Measurements from ENCODE around the gene KDM2A.

Gene KDM2A

DNA sequence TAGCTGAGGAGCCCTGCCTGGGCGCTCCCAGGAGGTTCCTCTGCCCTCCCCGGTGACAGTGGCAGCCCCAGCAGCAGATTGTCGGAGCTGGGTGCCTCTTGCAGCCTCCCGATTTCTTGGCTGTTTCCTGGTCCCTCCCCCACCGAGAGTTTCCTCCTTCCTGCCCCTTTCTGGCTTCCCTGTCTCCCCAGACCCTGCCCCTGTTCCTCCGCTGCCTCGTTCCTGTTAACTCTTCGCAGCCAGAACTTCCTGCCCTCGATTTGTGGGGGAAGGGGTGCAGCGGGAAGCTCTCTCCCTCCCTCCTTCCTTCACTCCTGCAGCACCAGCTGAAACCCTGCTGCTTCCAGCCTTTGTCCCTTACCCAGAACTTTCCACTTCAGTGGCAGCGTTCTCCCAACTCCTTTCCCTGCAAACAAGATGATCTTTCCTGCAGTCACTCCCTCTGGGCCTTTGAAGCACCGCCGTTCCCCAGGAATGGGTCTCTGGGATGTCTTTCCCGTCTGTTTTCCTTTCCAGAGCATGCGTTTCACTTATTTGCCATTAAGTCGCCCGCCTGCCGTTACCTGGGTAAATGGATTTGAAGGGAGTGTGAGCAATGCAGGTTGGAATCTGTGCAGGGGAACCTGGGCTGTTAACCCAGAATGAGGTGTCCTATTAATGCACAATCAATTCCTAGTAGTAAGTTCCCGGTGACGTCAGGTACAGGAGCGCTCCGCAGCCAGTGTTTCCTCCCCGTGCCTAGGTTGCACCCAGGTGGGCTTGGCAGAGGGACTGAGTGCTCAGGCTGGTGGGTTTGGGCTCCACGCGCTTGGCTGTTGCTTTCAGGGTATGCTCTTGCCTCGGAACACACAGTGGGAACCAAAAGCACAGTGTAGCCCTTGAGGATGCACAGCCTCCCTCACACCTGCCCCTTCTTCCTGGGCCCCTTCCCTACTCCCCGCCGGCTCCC, 151.5 kb downstream of the KDM2A start:
- DNase-seq (ENCODE audit: low read depth), result peak; percentile 48
- TF ChIP-seq, protein P1, sequence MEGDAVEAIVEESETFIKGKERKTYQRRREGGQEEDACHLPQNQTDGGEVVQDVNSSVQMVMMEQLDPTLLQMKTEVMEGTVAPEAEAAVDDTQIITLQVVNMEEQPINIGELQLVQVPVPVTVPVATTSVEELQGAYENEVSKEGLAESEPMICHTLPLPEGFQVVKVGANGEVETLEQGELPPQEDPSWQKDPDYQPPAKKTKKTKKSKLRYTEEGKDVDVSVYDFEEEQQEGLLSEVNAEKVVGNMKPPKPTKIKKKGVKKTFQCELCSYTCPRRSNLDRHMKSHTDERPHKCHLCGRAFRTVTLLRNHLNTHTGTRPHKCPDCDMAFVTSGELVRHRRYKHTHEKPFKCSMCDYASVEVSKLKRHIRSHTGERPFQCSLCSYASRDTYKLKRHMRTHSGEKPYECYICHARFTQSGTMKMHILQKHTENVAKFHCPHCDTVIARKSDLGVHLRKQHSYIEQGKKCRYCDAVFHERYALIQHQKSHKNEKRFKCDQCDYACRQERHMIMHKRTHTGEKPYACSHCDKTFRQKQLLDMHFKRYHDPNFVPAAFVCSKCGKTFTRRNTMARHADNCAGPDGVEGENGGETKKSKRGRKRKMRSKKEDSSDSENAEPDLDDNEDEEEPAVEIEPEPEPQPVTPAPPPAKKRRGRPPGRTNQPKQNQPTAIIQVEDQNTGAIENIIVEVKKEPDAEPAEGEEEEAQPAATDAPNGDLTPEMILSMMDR (IDR thresholded peaks at IDR 0.05; ENCODE audit: insufficient read depth, low read depth, low read length, missing control alignments), result no peak
- peak overlapping the region; percentile 20 for H3K4me3 ChIP-seq (ENCODE audit: low read length)

DNA sequence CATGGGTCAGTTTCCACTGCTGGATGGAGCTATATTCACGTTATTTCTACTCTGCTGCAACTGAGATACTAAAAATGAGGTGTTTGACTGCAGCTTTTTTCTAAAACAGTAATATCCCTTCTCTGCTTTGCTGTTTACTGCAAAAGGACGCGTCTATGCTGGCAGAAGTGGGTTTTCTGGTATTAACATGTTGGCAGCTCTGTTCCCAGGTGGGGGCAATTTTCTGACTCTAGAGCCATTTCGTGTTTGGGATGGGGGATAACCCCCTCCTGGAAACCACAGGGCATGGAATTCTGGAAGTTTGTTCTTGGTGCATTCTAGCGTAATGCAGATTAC, 152.1 kb downstream of the KDM2A start:
- no peak for DNase-seq (ENCODE audit: low read depth)
- no peak overlapping the region for H3K4me3 ChIP-seq (ENCODE audit: low read length)
- TF ChIP-seq, protein P1 (IDR thresholded peaks at IDR 0.05; ENCODE audit: insufficient read depth, low read depth, low read length, missing control alignments), result no peak

DNA sequence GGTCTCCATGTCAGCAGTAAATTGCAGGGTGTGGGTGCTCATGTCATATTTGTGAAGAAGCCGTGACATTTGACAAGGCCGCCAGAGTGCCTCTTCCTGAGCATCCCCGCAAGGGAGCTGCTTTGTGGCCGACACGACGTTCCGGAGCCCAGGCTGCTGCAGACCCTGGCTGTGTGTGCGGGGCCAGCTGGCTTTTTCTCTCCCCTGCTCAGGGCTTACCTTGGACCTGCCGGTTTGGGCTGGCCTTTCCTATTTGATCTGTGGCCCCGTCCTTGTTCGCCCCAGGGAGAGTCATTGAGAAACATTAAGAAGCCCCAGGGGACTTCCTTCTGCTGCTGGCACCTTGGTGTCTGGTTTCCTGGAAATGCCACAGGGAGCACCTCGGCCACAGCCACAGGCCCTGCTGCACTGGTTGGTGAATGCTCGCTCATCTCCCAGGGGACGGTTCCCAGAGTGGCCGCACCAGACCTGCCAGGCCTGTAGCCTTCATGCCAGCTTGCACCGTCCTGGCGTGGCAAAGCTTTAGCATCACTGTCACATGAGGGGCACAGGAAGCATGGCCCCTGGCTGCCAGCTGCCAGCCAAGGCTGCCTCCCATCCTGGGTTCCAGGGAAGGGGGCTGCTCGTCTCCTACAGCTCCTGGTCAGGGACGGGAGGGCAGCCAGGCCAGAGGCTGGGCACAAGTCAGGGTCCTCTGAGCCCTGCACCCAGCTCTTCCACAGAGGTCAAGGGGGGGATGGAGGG, 152.7 kb downstream of the KDM2A start:
- TF ChIP-seq, protein P1 (IDR thresholded peaks at IDR 0.05; ENCODE audit: insufficient read depth, low read depth, low read length, missing control alignments), result no peak
- no peak for DNase-seq (ENCODE audit: low read depth)
- no peak overlapping the region for H3K4me3 ChIP-seq (ENCODE audit: low read length)

DNA sequence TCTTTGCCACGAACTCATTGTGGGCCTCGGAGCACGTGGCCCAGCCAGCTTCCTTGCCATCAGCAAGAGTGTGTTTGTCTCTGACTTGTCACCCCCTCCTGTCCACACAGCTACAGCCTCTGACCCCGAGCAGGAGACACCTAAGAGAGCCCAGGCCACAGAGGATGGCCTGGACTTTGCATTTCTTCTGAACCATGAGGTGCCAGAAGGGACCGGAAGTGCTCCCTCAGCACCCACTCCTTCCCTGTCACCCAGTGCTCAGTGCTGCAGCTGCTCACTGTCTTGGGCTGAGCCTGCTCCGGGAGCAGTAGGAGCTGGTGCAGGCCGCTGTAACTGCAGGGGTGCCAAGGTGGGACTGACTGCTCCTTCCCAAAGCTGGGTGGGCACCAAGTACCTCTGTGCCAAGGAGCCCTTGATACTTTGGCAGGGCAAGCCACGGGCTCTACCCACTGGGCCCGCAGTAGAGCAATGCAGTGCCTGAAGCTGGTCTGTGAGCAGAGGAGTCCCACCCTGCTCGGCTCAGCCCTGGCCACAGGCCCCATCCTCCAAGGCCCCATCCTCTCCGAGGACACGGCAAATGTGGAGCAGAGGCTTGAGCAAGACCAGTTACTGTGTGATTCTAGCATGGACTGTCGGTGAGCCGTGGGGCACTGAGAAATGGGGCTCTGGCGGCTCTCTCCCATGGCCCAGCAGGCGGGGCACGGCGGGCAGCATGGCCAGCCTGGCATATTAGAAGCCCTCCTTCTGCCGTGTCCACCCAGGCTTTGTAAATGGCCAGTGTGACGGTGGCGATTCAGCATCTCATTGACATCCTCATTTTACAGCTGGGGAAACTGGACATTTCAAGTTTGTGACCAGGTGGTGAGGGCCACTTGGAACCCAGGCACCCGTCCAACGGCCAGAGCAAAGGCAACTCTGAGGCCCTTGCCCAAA, 153.5 kb downstream of the KDM2A start:
- no peak overlapping the region for H3K4me3 ChIP-seq (ENCODE audit: low read length)
- DNase-seq (ENCODE audit: low read depth), result no peak
- TF ChIP-seq, protein P1 (IDR thresholded peaks at IDR 0.05; ENCODE audit: insufficient read depth, low read depth, low read length, missing control alignments), result no peak

DNA sequence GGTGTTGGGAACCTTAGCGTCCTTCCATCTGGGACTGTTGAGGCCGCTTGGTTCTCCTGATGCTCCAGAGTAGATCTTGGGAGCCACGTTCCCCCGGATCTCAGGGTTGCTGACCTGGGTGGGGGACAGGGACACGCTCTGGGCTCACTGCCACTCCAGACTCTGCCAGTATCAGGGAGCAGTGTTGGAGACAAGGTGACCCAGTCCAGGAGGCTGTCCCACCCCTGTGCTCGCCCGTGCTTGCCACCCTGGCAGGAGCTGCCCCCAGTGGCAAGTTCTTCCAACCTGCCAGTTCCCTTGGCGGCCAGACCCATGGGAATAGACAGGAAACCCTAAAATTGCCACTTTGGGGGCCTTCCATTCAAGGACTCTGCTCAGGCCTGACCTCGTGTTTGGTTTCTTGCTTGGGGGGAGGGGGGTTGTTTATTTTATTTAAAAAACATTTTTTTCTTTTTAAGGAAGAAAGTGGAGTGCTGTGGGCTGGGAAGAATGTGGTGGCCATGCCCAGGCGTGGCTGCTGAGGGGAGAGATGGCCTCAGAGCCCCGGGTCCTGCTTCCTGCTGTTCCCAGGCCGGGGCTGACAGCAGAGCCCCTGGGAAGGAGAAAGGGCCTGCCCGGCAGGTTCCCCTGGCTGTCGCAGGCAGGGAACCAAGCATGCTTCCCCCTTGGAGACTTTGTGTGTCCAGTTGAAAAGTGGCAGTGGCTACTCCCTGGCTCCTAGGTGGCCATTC, 154.4 kb downstream of the KDM2A start:
- TF ChIP-seq, protein P1 (IDR thresholded peaks at IDR 0.05; ENCODE audit: insufficient read depth, low read depth, low read length, missing control alignments), result no peak
- DNase-seq (ENCODE audit: low read depth), result no peak
- no peak overlapping the region for H3K4me3 ChIP-seq (ENCODE audit: low read length)
